Mesothelial cell of epicardium (in vitro differentiated cells): ENCODE data around the gene CENPB. TPM values are rescaled to one million over a fixed set of nuclear protein-coding genes. Genes with fewer than 3 reads are reported as not detected.
A peak's percentile ranks its signal among the peaks of the same experiment; 100 is the strongest.

Source experiments
- DNase-seq, 2 experiments: peaks; one replicate each; pipeline ENCODE4 v3.0.0; 2021; ENCODE audit warnings: low spot score in 2 of 2; ENCODE audit not compliant: unreplicated experiment in 2 of 2
- H3K27ac Mint-ChIP-seq: 2 replicates; pipeline ENCODE4 v1.8.0; 2021; ENCODE audit warnings: mixed read lengths
- H3K27me3 Mint-ChIP-seq: 2 replicates; pipeline ENCODE4 v1.8.0; 2021; ENCODE audit warnings: low read depth, mixed read lengths
- H3K36me3 Mint-ChIP-seq: 2 replicates; pipeline ENCODE4 v1.8.0; 2021; ENCODE audit warnings: mixed read lengths
- H3K4me1 Mint-ChIP-seq: 2 replicates; pipeline ENCODE4 v1.8.0; 2021; ENCODE audit warnings: mixed read lengths
- H3K4me3 Mint-ChIP-seq: 2 replicates; pipeline ENCODE4 v1.8.0; 2021; ENCODE audit warnings: mild to moderate bottlenecking, moderate library complexity, mixed read lengths
- H3K9me3 Mint-ChIP-seq: 2 replicates; pipeline ENCODE4 v1.8.0; 2021; ENCODE audit warnings: mixed read lengths
- total RNA-seq: library from RNA; stranded (reverse); gene quantifications from 3 replicates; pipeline ENCODE4 v1.2.1, GENCODE V29; 2021
- TF ChIP-seq, protein P1 (sequence below): fragments of 200-600 bp; sonication (generic); IDR thresholded peaks from one replicate; pipeline ENCODE4 v1.5.0; 2021; ENCODE audit warnings: antibody characterized with exemption; ENCODE audit not compliant: unreplicated experiment

Gene CENPB
- total RNA-seq, 1 donor from 2014 or later: 63.0 TPM

DNA sequence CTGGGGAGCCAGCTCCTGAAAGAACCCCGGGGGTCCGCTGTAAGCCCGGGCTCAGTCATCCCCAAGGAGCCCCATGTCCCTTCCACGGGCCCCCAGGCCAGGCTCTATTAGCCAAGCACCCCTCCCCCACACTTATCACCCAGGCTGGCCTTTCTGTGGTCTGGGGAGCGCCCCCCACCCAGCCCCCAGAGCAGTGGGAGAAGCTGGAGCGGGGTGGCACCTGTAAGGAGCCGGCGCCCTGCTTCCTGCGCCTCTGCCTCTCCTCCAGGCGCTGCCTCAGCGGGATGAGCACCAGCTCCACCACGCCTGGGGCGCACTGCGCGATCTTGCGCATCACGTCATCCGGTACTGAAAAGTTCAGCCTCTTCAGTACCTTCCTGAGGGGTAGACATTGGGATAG, 7.6 kb downstream of the CENPB start:
- H3K4me3 Mint-ChIP-seq: no peak overlapping the region
- DNase-seq: no peak
- H3K27me3 Mint-ChIP-seq: peaks cover 38% of the 10 kb centered on the region

GRCh38 chr20:3777716-3778629, 8.6 kb downstream of the CENPB start:
- Mint-ChIP-seq H3K36me3 (no peaks in the 10 kb centered on the region), H3K27ac (no peak overlapping the region), H3K27me3 (peaks cover 39% of the 10 kb centered on the region), H3K9me3 (no peaks in the 10 kb centered on the region), H3K4me3 (peak overlapping the region; percentile 59), H3K4me1 (peaks cover 26% of the 10 kb centered on the region)
- TF ChIP-seq, protein P1, sequence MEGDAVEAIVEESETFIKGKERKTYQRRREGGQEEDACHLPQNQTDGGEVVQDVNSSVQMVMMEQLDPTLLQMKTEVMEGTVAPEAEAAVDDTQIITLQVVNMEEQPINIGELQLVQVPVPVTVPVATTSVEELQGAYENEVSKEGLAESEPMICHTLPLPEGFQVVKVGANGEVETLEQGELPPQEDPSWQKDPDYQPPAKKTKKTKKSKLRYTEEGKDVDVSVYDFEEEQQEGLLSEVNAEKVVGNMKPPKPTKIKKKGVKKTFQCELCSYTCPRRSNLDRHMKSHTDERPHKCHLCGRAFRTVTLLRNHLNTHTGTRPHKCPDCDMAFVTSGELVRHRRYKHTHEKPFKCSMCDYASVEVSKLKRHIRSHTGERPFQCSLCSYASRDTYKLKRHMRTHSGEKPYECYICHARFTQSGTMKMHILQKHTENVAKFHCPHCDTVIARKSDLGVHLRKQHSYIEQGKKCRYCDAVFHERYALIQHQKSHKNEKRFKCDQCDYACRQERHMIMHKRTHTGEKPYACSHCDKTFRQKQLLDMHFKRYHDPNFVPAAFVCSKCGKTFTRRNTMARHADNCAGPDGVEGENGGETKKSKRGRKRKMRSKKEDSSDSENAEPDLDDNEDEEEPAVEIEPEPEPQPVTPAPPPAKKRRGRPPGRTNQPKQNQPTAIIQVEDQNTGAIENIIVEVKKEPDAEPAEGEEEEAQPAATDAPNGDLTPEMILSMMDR: no peak
- DNase-seq: peak in 1 of 2 experiments; percentile 59

More for the DNA sequence above, 7.6 kb downstream of the CENPB start:
- Mint-ChIP-seq H3K4me1 (peaks cover 34% of the 10 kb centered on the region), H3K9me3 (no peaks in the 10 kb centered on the region), H3K36me3 (no peaks in the 10 kb centered on the region), H3K27ac (no peak overlapping the region)
- TF ChIP-seq, protein P1: no peak

DNA sequence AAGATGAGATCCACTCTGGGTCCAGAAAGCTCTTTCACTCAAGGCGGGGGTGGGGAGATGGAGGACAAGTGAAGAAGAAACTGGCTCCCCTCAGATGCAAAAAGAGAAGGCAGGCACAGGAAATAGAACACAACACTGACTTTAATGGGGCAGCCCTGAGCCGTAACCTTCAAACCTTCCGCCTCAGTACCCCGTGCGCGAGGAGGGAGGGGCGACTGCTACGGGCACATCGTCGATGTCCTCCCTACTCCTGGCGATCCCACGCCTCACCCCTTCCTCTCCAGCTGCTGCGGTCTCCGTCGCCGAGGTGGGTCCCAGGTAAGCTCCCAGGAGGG, 9.2 kb downstream of the CENPB start:
- H3K27me3 Mint-ChIP-seq: peaks cover 39% of the 10 kb centered on the region
- H3K36me3 Mint-ChIP-seq: no peaks in the 10 kb centered on the region
- H3K27ac Mint-ChIP-seq: no peak overlapping the region
- H3K4me3 Mint-ChIP-seq: peak overlapping the region; percentile 59
- TF ChIP-seq, protein P1: no peak
- DNase-seq: no peak
- peaks cover 20% of the 10 kb centered on the region for H3K4me1 Mint-ChIP-seq
- no peaks in the 10 kb centered on the region for H3K9me3 Mint-ChIP-seq

GRCh38 chr20:3775457-3776108, 11.0 kb downstream of the CENPB start:
- Mint-ChIP-seq H3K27me3 (peaks cover 38% of the 10 kb centered on the region), H3K4me1 (peaks cover 7% of the 10 kb centered on the region), H3K9me3 (no peaks in the 10 kb centered on the region), H3K36me3 (no peaks in the 10 kb centered on the region), H3K4me3 (no peak overlapping the region), H3K27ac (no peak overlapping the region)
- DNase-seq: no peak
- TF ChIP-seq, protein P1: no peak

DNA sequence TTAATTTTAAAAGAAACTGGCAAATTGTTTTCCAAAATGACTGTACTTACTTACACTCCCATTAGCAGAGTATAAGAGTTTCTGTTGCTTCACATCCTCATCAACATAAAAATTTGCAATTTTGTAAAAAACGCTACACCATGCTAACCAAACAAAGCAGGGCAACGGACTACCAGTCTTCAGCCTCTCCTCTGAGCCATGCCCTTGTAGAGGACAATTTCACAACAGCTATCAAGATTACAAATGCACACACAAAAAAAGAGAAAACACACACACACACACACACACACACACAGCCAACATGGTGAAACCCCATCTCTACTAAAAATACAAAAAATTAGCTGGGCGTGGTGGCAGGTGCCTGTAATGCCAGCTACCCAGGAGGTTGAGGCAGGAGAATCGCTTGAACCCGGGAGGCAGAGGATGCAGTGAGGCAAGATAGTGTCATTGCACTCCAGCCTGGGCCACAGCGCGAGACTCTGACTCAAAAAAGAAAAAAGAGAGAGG, 14.9 kb downstream of the CENPB start:
- Mint-ChIP-seq H3K27me3 (peaks cover 3% of the 10 kb centered on the region), H3K27ac (no peak overlapping the region), H3K4me3 (no peak overlapping the region), H3K4me1 (peaks cover 15% of the 10 kb centered on the region), H3K36me3 (no peaks in the 10 kb centered on the region), H3K9me3 (no peaks in the 10 kb centered on the region)
- TF ChIP-seq, protein P1: no peak
- DNase-seq: no peak
